GM10248 (cell line): ENCODE measurements around the gene SETBP1.

Experiments
- CTCF ChIA-PET: fragments of 300-600 bp; sonication (Branson Sonifier 250); formaldehyde crosslinking; extraction: SDS; loops from one replicate; lab custom pipeline; 2021; ENCODE audit warnings: antibody characterized with exemption; lab: Yijun Ruan, JAX
- POLR2A ChIA-PET: fragments of 350-650 bp; sonication (Branson Sonifier 250); formaldehyde crosslinking; extraction: SDS; loops from one replicate; lab custom pipeline; 2020; ENCODE audit warnings: antibody characterized with exemption; lab: Yijun Ruan, JAX
- DNase-seq: peaks from one replicate; pipeline ENCODE4 v3.0.0; 2012; ENCODE audit errors: extremely low spot score
- TF ChIP-seq, protein P1 (sequence below): IDR thresholded peaks from 2 replicates; pipeline ENCODE4 v1.5.1; 2012; ENCODE audit warnings: mild to moderate bottlenecking, low read depth; ENCODE audit errors: extremely low read depth, missing control alignments, control extremely low read depth

Gene SETBP1

DNA sequence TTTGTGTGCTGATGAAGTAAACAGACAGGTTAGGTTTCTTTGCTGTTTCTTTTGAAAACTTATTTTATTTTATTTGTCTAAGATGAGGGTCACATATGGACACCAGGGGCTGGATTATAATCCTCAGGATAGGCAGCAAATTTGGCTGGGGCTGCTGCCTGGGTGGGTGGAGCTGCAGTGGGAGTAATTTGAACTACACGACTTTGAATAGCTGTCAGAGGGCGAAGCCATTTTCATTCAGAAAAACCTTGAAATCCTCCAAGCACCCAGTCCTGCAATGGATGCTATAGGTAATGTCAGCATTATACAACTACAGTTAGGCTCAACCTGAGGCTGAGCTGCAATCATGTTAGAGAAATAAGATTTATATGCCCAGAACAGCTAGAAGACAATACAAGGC lies 16.6 kb downstream of the SETBP1 start:
- TF ChIP-seq, protein P1, sequence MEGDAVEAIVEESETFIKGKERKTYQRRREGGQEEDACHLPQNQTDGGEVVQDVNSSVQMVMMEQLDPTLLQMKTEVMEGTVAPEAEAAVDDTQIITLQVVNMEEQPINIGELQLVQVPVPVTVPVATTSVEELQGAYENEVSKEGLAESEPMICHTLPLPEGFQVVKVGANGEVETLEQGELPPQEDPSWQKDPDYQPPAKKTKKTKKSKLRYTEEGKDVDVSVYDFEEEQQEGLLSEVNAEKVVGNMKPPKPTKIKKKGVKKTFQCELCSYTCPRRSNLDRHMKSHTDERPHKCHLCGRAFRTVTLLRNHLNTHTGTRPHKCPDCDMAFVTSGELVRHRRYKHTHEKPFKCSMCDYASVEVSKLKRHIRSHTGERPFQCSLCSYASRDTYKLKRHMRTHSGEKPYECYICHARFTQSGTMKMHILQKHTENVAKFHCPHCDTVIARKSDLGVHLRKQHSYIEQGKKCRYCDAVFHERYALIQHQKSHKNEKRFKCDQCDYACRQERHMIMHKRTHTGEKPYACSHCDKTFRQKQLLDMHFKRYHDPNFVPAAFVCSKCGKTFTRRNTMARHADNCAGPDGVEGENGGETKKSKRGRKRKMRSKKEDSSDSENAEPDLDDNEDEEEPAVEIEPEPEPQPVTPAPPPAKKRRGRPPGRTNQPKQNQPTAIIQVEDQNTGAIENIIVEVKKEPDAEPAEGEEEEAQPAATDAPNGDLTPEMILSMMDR, result no peak
- POLR2A ChIA-PET, result no interaction called here
- CTCF ChIA-PET, result interaction anchor here (1.2 to 2.6 kb wide), 3 partner anchors 10 to 515 kb away, joined by 3 to 9 read pairs (median 3); no protein-coding TSS in a partner anchor
- no peak for DNase-seq

DNA sequence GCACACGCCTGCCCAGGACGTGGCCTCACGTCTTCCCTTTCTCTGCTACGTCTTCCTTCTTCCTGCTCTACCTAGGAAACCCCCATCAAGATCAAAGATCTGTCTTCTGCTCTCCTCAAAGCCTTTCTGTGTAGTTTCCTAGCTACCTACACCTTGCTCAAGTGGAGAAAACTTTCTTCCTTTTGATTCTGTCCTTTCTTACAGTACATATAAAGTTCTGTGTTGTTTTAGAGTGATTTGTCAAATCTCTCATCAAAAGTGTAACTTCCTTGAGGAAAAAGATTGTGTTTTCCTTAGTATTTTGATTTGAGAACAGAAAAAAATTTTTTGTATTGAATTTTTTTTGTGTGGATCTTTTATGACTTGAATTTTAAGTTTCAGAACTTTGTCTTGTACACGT lies 17.8 kb downstream of the SETBP1 start:
- TF ChIP-seq, protein P1, result no peak
- DNase-seq, result no peak
- ChIA-PET POLR2A (no interaction called here), CTCF (interaction anchor here (1.3 to 1.8 kb wide), 3 partner anchors 9 to 10 kb away, joined by 3 read pairs; no protein-coding TSS in a partner anchor)

DNA sequence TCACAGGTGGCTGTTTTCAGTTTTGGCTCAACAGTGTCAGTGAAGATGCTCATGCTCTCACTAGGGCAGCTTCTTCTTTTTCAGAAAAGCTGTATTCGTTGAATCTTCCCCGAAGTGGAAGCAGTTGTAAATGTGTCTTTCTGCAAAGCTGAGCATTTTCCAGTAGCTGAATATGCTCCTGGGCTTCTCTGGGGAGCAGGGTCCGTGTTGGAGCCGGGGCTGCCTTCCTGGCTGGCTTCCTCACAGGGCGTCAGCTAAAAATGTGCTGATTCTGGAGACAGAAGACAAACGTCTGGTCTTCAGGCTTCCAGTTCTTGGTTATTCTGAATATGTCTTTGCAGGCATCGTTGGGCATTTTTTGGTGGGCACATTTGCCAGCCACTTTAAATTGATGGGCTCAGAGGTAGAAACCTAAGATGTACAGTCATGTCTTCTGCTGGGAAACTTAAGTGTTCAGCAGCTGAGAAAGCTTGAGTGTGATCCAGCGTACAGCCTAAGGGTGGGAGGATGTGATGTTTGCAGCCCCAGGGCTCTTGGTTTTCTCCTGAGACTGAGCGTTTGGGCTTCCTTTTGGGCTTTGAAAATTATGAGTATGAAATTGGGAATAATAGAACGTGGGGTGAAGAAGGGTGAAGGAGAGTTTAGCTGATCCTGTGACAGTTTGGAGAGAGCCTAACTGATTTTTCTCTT lies 19.0 kb downstream of the SETBP1 start:
- no peak for DNase-seq
- TF ChIP-seq, protein P1, result no peak
- ChIA-PET POLR2A (no interaction called here), CTCF (interaction anchor here (0.9 to 2.7 kb wide), 6 partner anchors 10 to 174 kb away, joined by 3 to 8 read pairs (median 3); no protein-coding TSS in a partner anchor)

DNA sequence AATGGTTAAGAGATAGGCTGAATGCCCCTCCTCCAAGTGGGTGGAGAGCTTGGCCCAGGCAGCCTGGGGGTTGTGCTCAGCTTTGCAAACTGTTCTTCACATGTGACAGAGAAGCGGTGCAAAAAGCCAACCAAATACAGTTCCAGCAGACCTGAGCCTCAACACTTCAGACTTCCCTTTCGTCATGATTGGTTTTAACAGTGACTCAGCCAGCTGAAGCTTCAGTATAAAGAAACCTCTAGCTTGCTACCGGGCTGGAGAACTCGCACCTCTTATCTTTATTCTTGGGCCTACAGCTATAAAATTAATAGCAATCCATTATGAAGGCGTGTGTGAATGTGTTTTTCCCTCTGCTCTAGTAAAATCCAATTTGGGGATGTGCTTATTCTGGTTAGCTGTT lies 20.0 kb downstream of the SETBP1 start:
- TF ChIP-seq, protein P1, result no peak
- peak; percentile 38 for DNase-seq
- POLR2A ChIA-PET, result no interaction called here
- CTCF ChIA-PET, result interaction anchor here (1.1 to 2.7 kb wide), 3 partner anchors 9 to 173 kb away, joined by 3 to 8 read pairs (median 3); no protein-coding TSS in a partner anchor

DNA sequence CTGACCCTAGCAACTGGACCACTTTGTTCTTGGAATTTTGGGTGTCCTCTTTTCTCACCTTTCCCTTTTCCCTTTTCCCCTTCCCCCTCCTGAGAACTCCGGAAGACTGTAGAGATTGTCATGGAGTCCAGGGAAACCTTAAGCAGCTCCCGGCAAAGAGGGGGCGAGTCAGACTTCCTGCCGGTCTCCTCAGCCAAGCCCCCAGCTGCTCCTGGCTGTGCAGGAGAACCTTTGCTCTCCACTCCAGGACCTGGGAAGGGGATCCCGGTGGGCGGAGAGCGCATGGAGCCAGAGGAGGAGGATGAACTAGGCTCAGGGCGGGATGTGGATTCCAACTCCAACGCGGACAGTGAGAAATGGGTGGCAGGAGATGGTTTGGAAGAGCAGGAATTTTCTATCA lies 20.5 kb downstream of the SETBP1 start:
- no peak for DNase-seq
- TF ChIP-seq, protein P1, result no peak
- ChIA-PET POLR2A (no interaction called here), CTCF (interaction anchor here (1.2 to 2.7 kb wide), 5 partner anchors 9 to 511 kb away, joined by 3 to 8 read pairs (median 4); no protein-coding TSS in a partner anchor)

DNA sequence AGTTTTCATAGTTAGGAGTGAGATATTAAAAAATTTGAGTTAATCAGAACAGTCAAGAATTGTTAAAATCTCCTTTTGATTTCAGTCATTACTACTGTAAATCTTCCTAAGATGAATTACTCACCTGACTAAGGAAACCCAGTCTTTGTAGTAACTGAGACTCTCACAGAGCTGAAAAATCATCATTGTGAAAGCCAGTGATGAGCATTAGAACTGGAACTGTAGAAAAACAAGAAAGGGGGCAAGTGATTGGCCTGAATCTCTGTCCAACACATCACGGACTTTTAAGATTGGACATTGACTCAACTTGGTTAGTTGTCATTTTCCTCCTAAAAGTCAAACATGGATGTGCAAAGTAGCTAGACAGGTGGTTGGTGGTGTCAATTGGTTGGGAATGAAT lies 21.9 kb downstream of the SETBP1 start:
- TF ChIP-seq, protein P1, result no peak
- no peak for DNase-seq
- ChIA-PET CTCF (interaction anchor here (1.3 to 2.2 kb wide), 4 partner anchors 11 to 510 kb away, joined by 3 to 7 read pairs (median 4); no protein-coding TSS in a partner anchor), POLR2A (no interaction called here)
